Fibroblast of villous mesenchyme (primary cell): ENCODE results near the gene POU2F1. TPM values are rescaled to one million over a fixed set of nuclear protein-coding genes. Genes with fewer than 3 reads are reported as not detected.
"Not testable (repeated sequence)": the region's sequence is repeated elsewhere in the genome, so short reads cannot be mapped to it uniquely, and the experiment has no call there.

Source experiments
- DNase-seq: peaks from one replicate; pipeline ENCODE4 v3.0.0-alpha.2; 2010; ENCODE audit warnings: low read depth
- H3K4me3 ChIP-seq: 2 replicates; pipeline ENCODE4 v1.5.1; 2011; ENCODE audit warnings: low read depth, mild to moderate bottlenecking, low read length
- CTCF ChIP-seq: IDR thresholded peaks from 2 replicates; pipeline ENCODE4 v1.5.1; 2012; ENCODE audit warnings: low read depth, mild to moderate bottlenecking, low read length; ENCODE audit not compliant: insufficient read depth
- total RNA-seq: library from RNA; depleted of rRNA; stranded (reverse); fragments of >200 nt; gene quantifications from 2 replicates; pipeline ENCODE4 v1.2.3, GENCODE V29; 2012

POU2F1 gene
- total RNA-seq, 1 donor: 6.9 TPM

DNA sequence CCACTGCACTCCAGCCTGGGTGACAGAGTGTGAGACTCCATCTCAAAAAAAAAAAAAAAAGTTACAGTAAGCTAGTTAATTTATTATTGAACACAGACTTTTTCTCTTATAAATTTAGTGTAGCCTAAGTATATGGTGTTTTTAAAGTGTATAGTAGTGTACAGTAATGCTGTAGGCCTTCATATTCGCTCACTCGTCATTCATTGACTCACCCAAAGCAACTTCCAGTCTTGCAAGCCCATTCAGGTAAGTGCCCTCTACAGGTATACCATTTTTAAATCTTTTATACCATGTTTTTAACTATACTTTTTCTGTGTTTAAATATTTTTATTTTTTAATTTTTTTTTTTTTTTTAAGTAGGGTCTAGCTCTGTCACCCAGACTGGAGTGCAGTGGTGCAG lies 12.1 kb downstream of the POU2F1 start:
- no peak overlapping the region for H3K4me3 ChIP-seq
- no peak for TF ChIP-seq CTCF
- no peak for DNase-seq

DNA sequence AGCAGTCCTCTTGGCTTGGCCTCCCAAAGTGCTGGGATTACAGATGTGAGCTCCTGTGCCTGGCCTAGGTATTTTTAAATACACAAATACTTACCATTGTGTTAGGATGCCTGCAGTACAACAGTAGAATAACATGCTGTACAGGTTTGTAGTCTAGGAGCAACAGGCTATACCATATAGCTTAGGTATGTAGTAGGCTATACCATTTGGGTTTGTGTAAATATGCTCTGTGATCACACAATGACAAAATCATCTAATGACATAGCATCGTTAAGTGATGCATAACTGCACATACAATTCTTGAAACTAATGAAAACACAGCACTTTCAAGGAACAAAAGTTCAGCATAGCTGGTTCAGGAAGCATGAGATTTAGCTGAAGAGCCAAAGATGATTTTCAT lies 12.7 kb downstream of the POU2F1 start:
- no peak for DNase-seq
- TF ChIP-seq CTCF: no peak
- H3K4me3 ChIP-seq: no peak overlapping the region

DNA sequence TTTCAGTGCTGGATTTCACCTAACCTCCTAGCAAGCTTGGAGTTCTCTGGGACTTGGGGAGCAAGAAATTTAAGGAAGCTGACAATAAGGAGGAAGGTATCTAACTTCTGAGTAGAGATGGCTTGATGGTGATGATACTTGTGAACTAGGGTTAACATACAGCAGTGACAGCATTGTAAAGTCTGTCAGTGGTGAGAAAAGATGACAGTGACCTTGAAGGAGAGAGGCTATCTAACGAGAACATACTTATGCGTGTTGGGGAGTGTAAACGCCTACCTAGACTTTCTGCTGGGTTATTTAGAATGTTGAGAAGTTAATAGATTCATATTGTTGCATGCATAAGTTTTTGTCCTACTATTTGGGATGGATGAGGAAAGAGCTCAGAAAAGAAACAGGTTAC lies 16.3 kb downstream of the POU2F1 start:
- H3K4me3 ChIP-seq: no peak overlapping the region
- no peak for DNase-seq
- TF ChIP-seq CTCF: no peak

DNA sequence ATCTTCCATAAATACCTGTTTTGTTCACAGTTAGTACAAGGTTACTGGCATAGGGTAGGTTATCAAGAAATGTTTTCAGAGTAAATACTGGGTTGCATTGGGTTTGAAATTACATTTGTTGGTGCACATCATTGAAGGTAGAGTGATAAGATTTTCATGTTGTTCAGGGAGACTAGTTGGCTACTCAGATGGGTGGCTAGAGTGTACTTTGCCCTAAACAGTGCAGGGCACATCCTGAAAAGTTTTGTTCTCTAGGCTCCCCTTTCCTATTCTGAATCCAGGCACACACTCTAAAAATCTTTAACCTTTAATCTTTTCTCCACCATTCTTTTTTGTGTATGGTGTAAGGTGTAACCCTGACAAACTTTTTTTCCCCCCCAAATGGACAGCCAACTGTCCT lies 18.0 kb downstream of the POU2F1 start:
- no peak for DNase-seq
- H3K4me3 ChIP-seq: no peak overlapping the region
- TF ChIP-seq CTCF: no peak

GRCh38 chr1:167239257-167239656 lies 18.6 kb downstream of the POU2F1 start:
- TF ChIP-seq CTCF: no peak
- no peak for DNase-seq
- H3K4me3 ChIP-seq: no peak overlapping the region

DNA sequence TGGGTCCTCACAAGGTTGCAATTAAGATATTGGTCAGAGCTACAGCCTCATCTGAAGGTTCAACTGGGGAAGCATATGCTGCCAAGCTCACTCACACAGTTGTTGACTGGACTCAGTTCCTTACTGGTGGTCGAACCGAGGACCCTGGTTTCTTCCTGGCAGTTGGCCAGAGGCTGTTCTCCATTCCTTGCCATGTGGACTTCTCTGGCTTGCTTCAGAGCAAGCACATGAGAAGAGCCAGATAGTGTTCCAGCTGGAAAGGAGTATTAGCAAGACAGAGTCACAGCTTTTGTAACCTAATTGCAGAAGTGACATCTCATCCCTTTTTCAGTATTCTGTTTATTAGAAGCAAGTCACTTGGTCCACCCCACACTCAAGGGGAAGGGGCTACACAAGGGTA lies 23.6 kb downstream of the POU2F1 start:
- DNase-seq: no peak
- TF ChIP-seq CTCF: no peak
- H3K4me3 ChIP-seq: no peak overlapping the region

DNA sequence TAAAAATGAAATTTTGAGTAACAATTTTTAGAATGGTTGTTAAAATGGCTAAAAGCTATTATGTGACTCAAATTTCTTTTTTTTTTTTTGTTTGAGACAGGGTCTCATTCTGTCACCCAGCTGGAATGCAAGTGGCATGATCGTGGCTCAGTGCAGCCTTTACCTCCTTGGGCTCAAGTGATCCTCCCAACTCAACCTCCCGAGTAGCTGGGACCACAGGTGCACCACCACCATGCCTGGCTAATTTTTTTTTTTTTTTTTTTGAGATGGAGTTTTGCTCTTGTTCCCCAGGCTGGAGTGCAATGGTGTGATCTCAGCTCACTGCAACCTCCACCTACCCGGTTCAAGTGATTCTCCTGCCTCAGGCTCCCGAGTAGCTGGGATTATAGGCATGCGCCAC lies 24.5 kb downstream of the POU2F1 start:
- not testable (repeated sequence) for DNase-seq, H3K4me3 ChIP-seq
